Activated T-cell treated with anti-CD3 and anti-CD28 coated beads for 24 hours (primary cell): ENCODE data around the gene KCNV2.

Experiments used
- DNase-seq: peaks from one replicate; pipeline ENCODE4 v3.0.0-alpha.2; 2020; ENCODE audit warnings: low read depth

The KCNV2 gene

GRCh38 chr9:2758898-2759510, 41.7 kb downstream of the KCNV2 start:
- no peak for DNase-seq

GRCh38 chr9:2761424-2761823, 44.1 kb downstream of the KCNV2 start:
- DNase-seq = no peak

- no peak for DNase-seq
Measured at GRCh38 chr9:2764353-2764752, 47.0 kb downstream of the KCNV2 start.

- DNase-seq = no peak
Measured at GRCh38 chr9:2765250-2765880, 48.1 kb downstream of the KCNV2 start.

- no peak for DNase-seq
Measured at GRCh38 chr9:2767800-2768677, 50.7 kb downstream of the KCNV2 start.

- DNase-seq = no peak
Measured at GRCh38 chr9:2771087-2771486, 53.8 kb downstream of the KCNV2 start.

- DNase-seq = no peak
Measured at GRCh38 chr9:2771661-2772060, 54.4 kb downstream of the KCNV2 start.

GRCh38 chr9:2777454-2777853, 60.1 kb downstream of the KCNV2 start:
- no peak for DNase-seq

GRCh38 chr9:2778816-2779215, 61.5 kb downstream of the KCNV2 start:
- DNase-seq = no peak
